GM18511 (cell line): ENCODE measurements around the gene PEX11A.

Source experiments
- ATAC-seq: cut with Tn5 transposase; IDR thresholded peaks from one replicate; pipeline ENCODE4 v1.9.1; 2021; ENCODE audit warnings: mild to moderate bottlenecking, moderate library complexity; ENCODE audit not compliant: unreplicated experiment

PEX11A gene

GRCh38 chr15:89677381-89677780 lies 13.2 kb downstream of the PEX11A start:
- ATAC-seq: no peak

- no peak for ATAC-seq
Measured at GRCh38 chr15:89675606-89676005, 14.9 kb downstream of the PEX11A start.

- no peak for ATAC-seq
Measured at GRCh38 chr15:89674526-89674925, 16.0 kb downstream of the PEX11A start.

- no peak for ATAC-seq
Measured at GRCh38 chr15:89673165-89673512, 17.4 kb downstream of the PEX11A start.

- no peak for ATAC-seq
Measured at GRCh38 chr15:89672221-89673164, 18.1 kb downstream of the PEX11A start.

- no peak for ATAC-seq
Measured at GRCh38 chr15:89671687-89672086, 18.9 kb downstream of the PEX11A start.

- ATAC-seq: no peak
Measured at GRCh38 chr15:89670971-89671560, 19.5 kb downstream of the PEX11A start.

- ATAC-seq: no peak
Measured at GRCh38 chr15:89669941-89670340, 20.6 kb downstream of the PEX11A start.

- ATAC-seq: no peak
Measured at GRCh38 chr15:89669309-89669865, 21.2 kb downstream of the PEX11A start.

GRCh38 chr15:89668171-89668570 lies 22.4 kb downstream of the PEX11A start:
- no peak for ATAC-seq

GRCh38 chr15:89667706-89667960 lies 22.9 kb downstream of the PEX11A start:
- no peak for ATAC-seq

GRCh38 chr15:89666858-89667705 lies 23.5 kb downstream of the PEX11A start:
- ATAC-seq: no peak

GRCh38 chr15:89666184-89666857 lies 24.2 kb downstream of the PEX11A start:
- ATAC-seq: peak; percentile 28

GRCh38 chr15:89665449-89666181 lies 24.9 kb downstream of the PEX11A start:
- peak; percentile 71 for ATAC-seq

GRCh38 chr15:89664441-89665350 lies 25.9 kb downstream of the PEX11A start:
- no peak for ATAC-seq

- no peak for ATAC-seq
Measured at GRCh38 chr15:89662893-89663626, 27.5 kb downstream of the PEX11A start.

- ATAC-seq: no peak
Measured at GRCh38 chr15:89660556-89660955, 30.0 kb downstream of the PEX11A start.

GRCh38 chr15:89659295-89659694 lies 31.3 kb downstream of the PEX11A start:
- ATAC-seq: no peak
